ENCODE measurements around the gene CTAGE9. TPM values are rescaled to one million over a fixed set of nuclear protein-coding genes. Genes with fewer than 3 reads are reported as not detected.

The CTAGE9 gene
- polyA plus RNA-seq, 3 donors: not detected

- H3K4me2 ChIP-seq (replicated peaks; ENCODE audit: extremely low read depth, low read length, poor library complexity, severe bottlenecking): no peak overlapping the region
- H3K36me3 Mint-ChIP-seq: no peaks in the 10 kb centered on the region
- WGBS (ENCODE audit: insufficient coverage): 96% methylated on average over 4 of the region's 5 CpGs
- H3K27ac Mint-ChIP-seq: no peak overlapping the region
- no peak overlapping the region for H3K4me3 Mint-ChIP-seq
- no peak for DNase-seq
- intact Hi-C loops (cut with micrococcal nuclease): no loop called here
- no peak overlapping the region for H3K27ac ChIP-seq (ENCODE audit: low read depth in 1 of 2, low read length in 2 of 2)
- no peaks in the 10 kb centered on the region for H4K20me1 ChIP-seq (ENCODE audit: insufficient read depth, low read length)
- no peak overlapping the region for H3K9ac ChIP-seq (ENCODE audit: insufficient read depth, low read length, poor library complexity, severe bottlenecking)
- no peak overlapping the region for H2AFZ ChIP-seq (ENCODE audit: insufficient read depth, low read depth, low read length, poor library complexity, severe bottlenecking)
- no peaks in the 10 kb centered on the region for H3K79me2 ChIP-seq (ENCODE audit: insufficient read depth, low read length)
- no peak for TF ChIP-seq CTCF (IDR thresholded peaks at IDR 0.05)
- H3K36me3 ChIP-seq (replicated peaks in 1 of 2; ENCODE audit: control insufficient read depth in 1 of 2, insufficient read depth in 2 of 2, low read length in 2 of 2): no peaks in the 10 kb centered on the region
- no peak overlapping the region for H3K4me3 ChIP-seq (replicated peaks in 1 of 3; ENCODE audit: low read depth in 2 of 3, low read length in 3 of 3)
- peaks cover 0 to 8% (median 0%) of the 10 kb centered on the region in 3 donors for H3K27me3 Mint-ChIP-seq (ENCODE audit: low read depth in 3 of 3)
- no peaks in the 10 kb centered on the region for H3K9me3 ChIP-seq (replicated peaks in 1 of 2; ENCODE audit: control insufficient read depth in 1 of 2, insufficient read depth in 1 of 2, low read length in 2 of 2)
- no peaks in the 10 kb centered on the region for H3K4me1 Mint-ChIP-seq
- H3K4me1 ChIP-seq (ENCODE audit: control insufficient read depth in 1 of 2, insufficient read depth in 2 of 2, low read length in 2 of 2): no peaks in the 10 kb centered on the region
- H3K27me3 ChIP-seq (ENCODE audit: control insufficient read depth in 2 of 2, insufficient read depth in 2 of 2, low read length in 2 of 2): peaks cover 0 to 2% of the 10 kb centered on the region in 2 donors
- H3K9me3 Mint-ChIP-seq: peaks cover 0 to 3% (median 0%) of the 10 kb centered on the region in 7 donors
These were observed 28.3 kb upstream of the CTAGE9 start for GRCh38 chr6:131739136-131739535.

GRCh38 chr6:131736811-131737210, 26.0 kb upstream of the CTAGE9 start:
- H3K4me3 Mint-ChIP-seq: no peak overlapping the region
- H3K4me1 ChIP-seq (ENCODE audit: control insufficient read depth in 1 of 2, insufficient read depth in 2 of 2, low read length in 2 of 2): no peaks in the 10 kb centered on the region
- H3K4me2 ChIP-seq (replicated peaks; ENCODE audit: extremely low read depth, low read length, poor library complexity, severe bottlenecking): no peak overlapping the region
- no peak overlapping the region for H2AFZ ChIP-seq (ENCODE audit: insufficient read depth, low read depth, low read length, poor library complexity, severe bottlenecking)
- H3K4me3 ChIP-seq (replicated peaks in 1 of 3; ENCODE audit: low read depth in 2 of 3, low read length in 3 of 3): no peak overlapping the region
- no peaks in the 10 kb centered on the region for H3K9me3 Mint-ChIP-seq
- intact Hi-C loops (cut with micrococcal nuclease): no loop called here
- H3K36me3 Mint-ChIP-seq: no peaks in the 10 kb centered on the region
- no peak overlapping the region for H3K9ac ChIP-seq (ENCODE audit: insufficient read depth, low read length, poor library complexity, severe bottlenecking)
- WGBS (ENCODE audit: insufficient coverage): 100% methylated on average over 1 of the region's 1 CpG
- H3K27ac ChIP-seq (ENCODE audit: low read depth in 1 of 2, low read length in 2 of 2): no peak overlapping the region
- TF ChIP-seq CTCF (IDR thresholded peaks at IDR 0.05): no peak
- H3K27me3 Mint-ChIP-seq (ENCODE audit: low read depth in 3 of 3): peaks cover 0 to 2% (median 0%) of the 10 kb centered on the region in 3 donors
- no peaks in the 10 kb centered on the region for H3K9me3 ChIP-seq (replicated peaks in 1 of 2; ENCODE audit: control insufficient read depth in 1 of 2, insufficient read depth in 1 of 2, low read length in 2 of 2)
- no peak for DNase-seq
- H3K27ac Mint-ChIP-seq: no peak overlapping the region
- no peaks in the 10 kb centered on the region for H3K27me3 ChIP-seq (ENCODE audit: control insufficient read depth in 2 of 2, insufficient read depth in 2 of 2, low read length in 2 of 2)
- H3K79me2 ChIP-seq (ENCODE audit: insufficient read depth, low read length): no peaks in the 10 kb centered on the region
- H3K36me3 ChIP-seq (replicated peaks in 1 of 2; ENCODE audit: control insufficient read depth in 1 of 2, insufficient read depth in 2 of 2, low read length in 2 of 2): no peaks in the 10 kb centered on the region
- no peaks in the 10 kb centered on the region for H4K20me1 ChIP-seq (ENCODE audit: insufficient read depth, low read length)
- H3K4me1 Mint-ChIP-seq: no peaks in the 10 kb centered on the region
